Measurements from ENCODE around the gene SLC9A7. TPM values are rescaled to one million over a fixed set of nuclear protein-coding genes. Genes with fewer than 3 reads are reported as not detected.

Gene SLC9A7
- total and polyA plus RNA-seq, 2 experiments from 2014 or later, result 14.1 to 52.9 TPM

DNA sequence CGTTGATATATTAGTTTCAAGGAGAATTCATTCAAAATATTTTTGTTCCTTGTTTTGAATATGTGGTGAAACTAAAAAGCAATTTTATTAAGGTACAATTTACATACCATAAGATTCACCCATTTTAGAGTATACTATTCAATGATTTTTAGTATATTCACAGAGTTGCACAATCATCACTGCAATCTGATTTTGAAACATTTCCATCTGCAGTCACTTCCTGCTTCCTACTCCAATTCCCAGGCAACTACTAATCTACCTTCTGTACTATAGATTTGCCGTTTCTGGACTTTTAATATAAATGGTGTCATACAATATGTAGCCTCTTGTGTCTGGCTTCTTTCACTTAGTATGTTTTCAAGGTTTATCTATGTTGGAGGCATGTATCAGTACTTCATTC lies 71.3 kb downstream of the SLC9A7 start:
- no peaks in the 10 kb centered on the region for H3F3A ChIP-seq (ENCODE audit: insufficient read depth)
- 49 to 54% methylated on average over 2 of the region's 2 CpGs for WGBS, 2 experiments (ENCODE audit: low coverage in 1 of 2, low lambda C conversion rate in 2 of 2, missing lambda C conversion rate in 2 of 2)
- H3K36me3 ChIP-seq (ENCODE audit: low read depth), result no peaks in the 10 kb centered on the region
- H3K9me2 ChIP-seq (ENCODE audit: insufficient read depth), result no peaks in the 10 kb centered on the region
- peak; percentile 44 for DNase-seq
- no peaks in the 10 kb centered on the region for H3K27me3 ChIP-seq (replicated peaks; ENCODE audit: insufficient read depth)
- H3K9me3 ChIP-seq (ENCODE audit: low read depth), result no peaks in the 10 kb centered on the region
- no peak overlapping the region for H2AFZ ChIP-seq
- no peak overlapping the region for H3K4me3 ChIP-seq
- no peaks in the 10 kb centered on the region; the same call in 1 of the 2 replicates for H4K20me1 ChIP-seq (ENCODE audit: insufficient read depth)
- H3K4me1 ChIP-seq (ENCODE audit: insufficient read depth), result peaks cover 15% of the 10 kb centered on the region; the same call in 1 of the 2 replicates
- no peak overlapping the region for H3K27ac ChIP-seq
- peak overlapping the region; percentile 42 for H3K4me2 ChIP-seq (ENCODE audit: unreplicated experiment)
- TF ChIP-seq EZH2 (IDR thresholded peaks at IDR 0.05; ENCODE audit: insufficient read depth, poor library complexity, severe bottlenecking) (no peak), EZH2phosphoT487 (IDR thresholded peaks at IDR 0.05; ENCODE audit: insufficient read depth, low read depth) (no peak)
- H3K79me2 ChIP-seq (ENCODE audit: insufficient read depth), result peaks cover 72% of the 10 kb centered on the region
- no peak overlapping the region for H3K9ac ChIP-seq
- in situ Hi-C loops (cut with MboI), result no loop called here

DNA sequence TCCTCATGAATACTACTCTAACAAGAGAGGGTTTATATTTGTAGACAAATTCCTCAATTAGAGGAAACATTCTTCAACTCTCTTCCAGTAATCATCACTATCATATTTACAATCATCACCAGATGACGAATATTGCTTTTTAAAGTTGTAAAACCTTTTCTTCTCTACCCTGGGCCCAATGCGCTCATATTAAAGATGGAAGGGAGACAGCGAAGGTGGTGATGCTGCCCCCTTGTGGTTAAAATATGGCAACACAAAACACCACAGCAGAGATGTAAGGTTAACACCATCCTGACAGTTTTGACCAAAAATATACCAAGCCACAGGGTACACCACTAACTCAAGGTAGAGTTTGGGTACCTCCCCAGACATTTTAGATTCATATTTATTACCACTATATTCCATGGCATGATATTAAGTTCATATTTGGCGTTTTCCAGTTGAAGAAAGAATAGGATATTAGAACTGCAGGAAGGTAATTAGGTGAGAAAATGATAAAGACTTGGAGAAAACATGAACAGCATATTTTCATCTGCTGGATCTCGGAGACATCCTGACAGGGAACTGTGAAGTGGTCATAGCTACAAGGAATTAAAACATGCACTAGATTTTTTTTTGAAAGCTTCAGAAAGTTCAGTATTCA lies 72.8 kb downstream of the SLC9A7 start:
- Histone ChIP-seq H3K9me3 (ENCODE audit: low read depth) (no peaks in the 10 kb centered on the region), H3K4me3 (no peak overlapping the region), H3K9me2 (ENCODE audit: insufficient read depth) (no peaks in the 10 kb centered on the region), H3F3A (ENCODE audit: insufficient read depth) (no peaks in the 10 kb centered on the region), H3K4me2 (ENCODE audit: unreplicated experiment) (peak overlapping the region; percentile 21), H3K36me3 (ENCODE audit: low read depth) (no peaks in the 10 kb centered on the region), H4K20me1 (ENCODE audit: insufficient read depth) (no peaks in the 10 kb centered on the region), H3K9ac (no peak overlapping the region), H3K4me1 (ENCODE audit: insufficient read depth) (peaks cover 15% of the 10 kb centered on the region; the same call in 1 of the 2 replicates), H3K27ac (no peak overlapping the region), H3K27me3 (replicated peaks; ENCODE audit: insufficient read depth) (no peaks in the 10 kb centered on the region), H2AFZ (no peak overlapping the region), H3K79me2 (ENCODE audit: insufficient read depth) (peaks cover 57% of the 10 kb centered on the region)
- in situ Hi-C loops (cut with MboI), result no loop called here
- WGBS, 2 experiments (ENCODE audit: low coverage in 1 of 2, low lambda C conversion rate in 2 of 2, missing lambda C conversion rate in 2 of 2), result 2 to 6% methylated on average over 5 of the region's 5 CpGs
- TF ChIP-seq EZH2 (IDR thresholded peaks at IDR 0.05; ENCODE audit: insufficient read depth, poor library complexity, severe bottlenecking), result no peak
- TF ChIP-seq EZH2phosphoT487 (IDR thresholded peaks at IDR 0.05; ENCODE audit: insufficient read depth, low read depth), result no peak
- peak; percentile 56 for DNase-seq

DNA sequence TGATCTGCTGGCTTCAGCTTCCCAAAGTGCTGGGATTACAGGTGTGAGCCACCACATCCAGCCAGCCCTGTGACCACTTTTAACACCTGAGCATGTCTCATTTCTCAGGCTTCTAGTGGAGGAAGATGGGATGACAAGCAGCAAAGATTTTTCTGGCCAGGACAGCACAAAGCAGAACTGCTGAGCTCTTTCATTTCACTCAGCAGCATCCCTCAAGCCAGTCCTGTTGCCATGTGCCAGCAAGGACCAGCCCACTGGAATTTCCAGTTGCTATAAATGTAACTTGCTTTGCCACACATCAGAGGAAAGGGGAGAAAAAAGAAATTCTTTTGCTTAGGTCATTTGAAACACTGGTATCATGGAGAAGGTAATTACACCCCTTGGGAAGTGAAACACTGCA lies 75.9 kb downstream of the SLC9A7 start:
- no peaks in the 10 kb centered on the region for H3K9me3 ChIP-seq (ENCODE audit: low read depth)
- no peaks in the 10 kb centered on the region for H3K36me3 ChIP-seq (ENCODE audit: low read depth)
- DNase-seq, result peak; percentile 34
- no peaks in the 10 kb centered on the region for H3K9me2 ChIP-seq (ENCODE audit: insufficient read depth)
- H3K4me1 ChIP-seq (ENCODE audit: insufficient read depth), result peaks cover 15% of the 10 kb centered on the region; the same call in 1 of the 2 replicates
- no peak overlapping the region for H3K4me2 ChIP-seq (ENCODE audit: unreplicated experiment)
- no peak overlapping the region for H2AFZ ChIP-seq
- TF ChIP-seq EZH2phosphoT487 (IDR thresholded peaks at IDR 0.05; ENCODE audit: insufficient read depth, low read depth), result no peak
- TF ChIP-seq EZH2 (IDR thresholded peaks at IDR 0.05; ENCODE audit: insufficient read depth, poor library complexity, severe bottlenecking), result no peak
- in situ Hi-C loops (cut with MboI), result no loop called here
- no peaks in the 10 kb centered on the region for H3K27me3 ChIP-seq (replicated peaks; ENCODE audit: insufficient read depth)
- H3F3A ChIP-seq (ENCODE audit: insufficient read depth), result no peaks in the 10 kb centered on the region
- H3K79me2 ChIP-seq (ENCODE audit: insufficient read depth), result peaks cover 26% of the 10 kb centered on the region; the same call in 1 of the 2 replicates
- H3K27ac ChIP-seq, result no peak overlapping the region
- H3K9ac ChIP-seq, result no peak overlapping the region
- no peaks in the 10 kb centered on the region for H4K20me1 ChIP-seq (ENCODE audit: insufficient read depth)
- no peak overlapping the region for H3K4me3 ChIP-seq

DNA sequence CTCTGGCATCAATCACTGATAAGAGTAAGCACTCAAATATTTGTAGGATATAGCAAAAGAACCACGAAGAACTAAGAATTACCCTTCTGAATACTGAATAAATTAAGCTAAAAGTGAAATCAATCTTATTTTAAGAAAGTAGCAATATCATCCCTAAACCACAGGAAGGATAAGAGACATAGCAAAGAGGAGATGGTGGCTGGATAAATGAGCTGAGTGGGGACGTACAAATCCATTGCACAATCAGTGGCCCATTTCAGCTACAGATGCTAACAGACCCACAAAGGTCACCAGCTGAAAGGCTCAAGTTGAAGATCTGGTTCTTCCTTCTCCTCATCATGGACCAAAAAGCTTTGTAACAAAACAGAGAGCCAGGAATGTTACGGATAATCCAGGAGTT lies 77.1 kb downstream of the SLC9A7 start:
- in situ Hi-C loops (cut with MboI), result no loop called here
- peak; percentile 7 for DNase-seq

More for the DNA sequence above, 77.1 kb downstream of the SLC9A7 start:
- no peaks in the 10 kb centered on the region for H4K20me1 ChIP-seq (ENCODE audit: insufficient read depth)
- no peaks in the 10 kb centered on the region for H3F3A ChIP-seq (ENCODE audit: insufficient read depth)
- H3K9me3 ChIP-seq (ENCODE audit: low read depth), result no peaks in the 10 kb centered on the region
- no peaks in the 10 kb centered on the region for H3K36me3 ChIP-seq (ENCODE audit: low read depth)
- peaks cover 8% of the 10 kb centered on the region; the same call in 1 of the 2 replicates for H3K4me1 ChIP-seq (ENCODE audit: insufficient read depth)
- no peaks in the 10 kb centered on the region for H3K27me3 ChIP-seq (replicated peaks; ENCODE audit: insufficient read depth)
- TF ChIP-seq EZH2phosphoT487 (IDR thresholded peaks at IDR 0.05; ENCODE audit: insufficient read depth, low read depth) (no peak), EZH2 (IDR thresholded peaks at IDR 0.05; ENCODE audit: insufficient read depth, poor library complexity, severe bottlenecking) (no peak)
- 72 to 92% methylated on average over 2 to 3 of the region's 3 CpGs for WGBS, 2 experiments (ENCODE audit: low coverage in 1 of 2, low lambda C conversion rate in 2 of 2, missing lambda C conversion rate in 2 of 2)
- H3K79me2 ChIP-seq (ENCODE audit: insufficient read depth), result 0 out of 2 replicates have a peak, but pooled peaks cover 14% of the 10 kb centered on the region
- H3K4me3 ChIP-seq, result no peak overlapping the region
- H3K9ac ChIP-seq, result no peak overlapping the region
- no peak overlapping the region for H3K27ac ChIP-seq
- H3K4me2 ChIP-seq (ENCODE audit: unreplicated experiment), result no peak overlapping the region
- no peak overlapping the region for H2AFZ ChIP-seq
- no peaks in the 10 kb centered on the region for H3K9me2 ChIP-seq (ENCODE audit: insufficient read depth)
